Astrocyte of the cerebellum (primary cell): Measurements from ENCODE around the gene MICAL3.

Source experiments
- DNase-seq: peaks from one replicate; pipeline ENCODE4 v3.0.0-alpha.2; 2011; ENCODE audit warnings: low read depth
- H3K4me3 ChIP-seq: 2 replicates; pipeline ENCODE4 v1.5.1; 2011; ENCODE audit warnings: mild to moderate bottlenecking, low read depth, low read length, moderate library complexity
- CTCF ChIP-seq: IDR thresholded peaks from 2 replicates; pipeline ENCODE4 v1.5.1; 2012; ENCODE audit warnings: low read length, low read depth, moderate library complexity, mild to moderate bottlenecking; ENCODE audit errors: missing control alignments
- in situ Hi-C: cut with HindIII; loops from 2 replicates; pipeline ENCODE4 v1.10.0; 2017; ENCODE audit warnings: low sequenced_read_pairs

The MICAL3 gene

GRCh38 chr22:17964643-17965042, 59.7 kb downstream of the MICAL3 start:
- DNase-seq: no peak
- TF ChIP-seq CTCF: no peak
- in situ Hi-C loops: no loop called here
- H3K4me3 ChIP-seq: no peak overlapping the region

- no peak overlapping the region for H3K4me3 ChIP-seq
- no peak for DNase-seq
- in situ Hi-C loops: no loop called here
- no peak for TF ChIP-seq CTCF
Observed at GRCh38 chr22:17964156-17964555, 60.2 kb downstream of the MICAL3 start.

- H3K4me3 ChIP-seq: no peak overlapping the region
- DNase-seq: no peak
- in situ Hi-C loops: no loop called here
- TF ChIP-seq CTCF: no peak
Observed at GRCh38 chr22:17963015-17963414, 61.3 kb downstream of the MICAL3 start.

GRCh38 chr22:17962168-17962567, 62.2 kb downstream of the MICAL3 start:
- no peak for TF ChIP-seq CTCF
- in situ Hi-C loops: no loop called here
- H3K4me3 ChIP-seq: no peak overlapping the region
- no peak for DNase-seq

- in situ Hi-C loops: no loop called here
- no peak overlapping the region for H3K4me3 ChIP-seq
- DNase-seq: no peak
- TF ChIP-seq CTCF: no peak
Observed at GRCh38 chr22:17961446-17961729, 63.0 kb downstream of the MICAL3 start.

- TF ChIP-seq CTCF: no peak
- no peak for DNase-seq
- in situ Hi-C loops: no loop called here
- no peak overlapping the region for H3K4me3 ChIP-seq
Observed at GRCh38 chr22:17960695-17961445, 63.5 kb downstream of the MICAL3 start.
